ENCODE measurements around the gene KRT34. TPM values are rescaled to one million over a fixed set of nuclear protein-coding genes. Genes with fewer than 3 reads are reported as not detected.
"Not testable (repeated sequence)": the region's sequence is repeated elsewhere in the genome, so short reads cannot be mapped to it uniquely, and the experiment has no call there.

KRT34 gene
- total RNA-seq, 4 donors from 2014 or later: not detected

DNA sequence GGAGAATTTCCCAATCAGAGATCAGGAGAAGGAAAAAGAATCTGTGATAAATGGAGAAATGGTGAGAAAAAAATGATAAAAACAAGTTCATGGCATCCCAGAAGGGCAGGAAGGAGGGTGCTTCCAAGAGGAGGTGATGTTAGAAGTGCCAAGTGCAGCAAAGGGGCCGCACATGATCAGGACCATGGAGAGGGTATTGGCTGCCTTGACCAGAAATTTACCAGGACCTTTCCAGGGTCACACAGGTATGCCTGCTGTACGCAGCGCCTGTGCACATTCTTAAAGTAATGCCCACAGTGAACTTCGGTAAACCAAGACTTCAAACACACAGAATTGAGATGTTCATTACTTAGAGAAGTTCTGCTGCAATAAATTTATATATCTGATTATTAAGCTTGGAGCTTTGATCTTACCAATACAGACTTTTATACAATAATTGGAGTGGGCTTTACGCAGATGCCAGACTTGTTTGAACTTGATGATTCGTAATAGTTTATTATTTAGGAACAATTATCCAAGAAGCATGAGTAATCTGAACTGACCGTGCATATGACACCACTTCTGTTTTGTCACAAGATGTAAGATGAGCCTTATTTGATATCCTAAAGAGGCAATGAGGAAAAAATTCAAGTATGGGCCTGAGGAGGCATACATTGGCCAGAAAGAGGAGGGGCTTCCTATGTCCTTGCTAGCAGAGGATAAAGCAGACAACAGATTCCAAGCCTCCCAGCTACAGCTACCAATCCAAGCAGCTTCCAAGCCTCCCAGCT, 29.3 kb downstream of the KRT34 start:
- TF ChIP-seq, protein P1, sequence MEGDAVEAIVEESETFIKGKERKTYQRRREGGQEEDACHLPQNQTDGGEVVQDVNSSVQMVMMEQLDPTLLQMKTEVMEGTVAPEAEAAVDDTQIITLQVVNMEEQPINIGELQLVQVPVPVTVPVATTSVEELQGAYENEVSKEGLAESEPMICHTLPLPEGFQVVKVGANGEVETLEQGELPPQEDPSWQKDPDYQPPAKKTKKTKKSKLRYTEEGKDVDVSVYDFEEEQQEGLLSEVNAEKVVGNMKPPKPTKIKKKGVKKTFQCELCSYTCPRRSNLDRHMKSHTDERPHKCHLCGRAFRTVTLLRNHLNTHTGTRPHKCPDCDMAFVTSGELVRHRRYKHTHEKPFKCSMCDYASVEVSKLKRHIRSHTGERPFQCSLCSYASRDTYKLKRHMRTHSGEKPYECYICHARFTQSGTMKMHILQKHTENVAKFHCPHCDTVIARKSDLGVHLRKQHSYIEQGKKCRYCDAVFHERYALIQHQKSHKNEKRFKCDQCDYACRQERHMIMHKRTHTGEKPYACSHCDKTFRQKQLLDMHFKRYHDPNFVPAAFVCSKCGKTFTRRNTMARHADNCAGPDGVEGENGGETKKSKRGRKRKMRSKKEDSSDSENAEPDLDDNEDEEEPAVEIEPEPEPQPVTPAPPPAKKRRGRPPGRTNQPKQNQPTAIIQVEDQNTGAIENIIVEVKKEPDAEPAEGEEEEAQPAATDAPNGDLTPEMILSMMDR (IDR thresholded peaks at IDR 0.05): no peak
- TF ChIP-seq POLR2A (IDR thresholded peaks at IDR 0.05): no peak
- Histone ChIP-seq H3K4me1 (no peaks in the 10 kb centered on the region), H3K4me3 (no peak overlapping the region), H3K36me3 (no peaks in the 10 kb centered on the region), H3K27ac (no peak overlapping the region), H3K27me3 (no peaks in the 10 kb centered on the region), H3K9me3 (no peaks in the 10 kb centered on the region)
- DNase-seq: no peak

DNA sequence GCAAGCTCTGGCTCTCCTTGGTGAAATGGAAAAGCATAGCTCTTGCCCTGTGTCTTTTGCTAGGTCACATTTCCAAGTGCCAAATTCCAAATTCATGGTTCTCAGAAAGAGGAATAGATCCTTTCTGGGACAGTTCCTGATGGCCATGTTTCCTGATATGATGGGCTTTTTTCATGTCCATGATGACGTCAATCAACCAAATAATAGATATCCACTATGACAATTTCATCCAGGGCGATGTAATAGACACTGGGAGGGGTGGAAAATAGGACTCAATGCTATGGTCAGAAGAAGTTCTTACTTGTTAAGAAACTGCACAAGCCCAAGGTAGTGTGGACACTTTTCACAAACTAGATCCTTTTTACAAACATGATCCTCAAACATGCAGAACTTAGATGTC, 30.9 kb downstream of the KRT34 start:
- DNase-seq: no peak
- H3K27ac ChIP-seq: no peak overlapping the region
- H3K4me3 ChIP-seq: no peak overlapping the region
- H3K36me3 ChIP-seq: no peaks in the 10 kb centered on the region
- no peaks in the 10 kb centered on the region for H3K4me1 ChIP-seq
- TF ChIP-seq POLR2A (IDR thresholded peaks at IDR 0.05): no peak
- TF ChIP-seq, protein P1 (IDR thresholded peaks at IDR 0.05): no peak
- H3K27me3 ChIP-seq: no peaks in the 10 kb centered on the region
- H3K9me3 ChIP-seq: no peaks in the 10 kb centered on the region

DNA sequence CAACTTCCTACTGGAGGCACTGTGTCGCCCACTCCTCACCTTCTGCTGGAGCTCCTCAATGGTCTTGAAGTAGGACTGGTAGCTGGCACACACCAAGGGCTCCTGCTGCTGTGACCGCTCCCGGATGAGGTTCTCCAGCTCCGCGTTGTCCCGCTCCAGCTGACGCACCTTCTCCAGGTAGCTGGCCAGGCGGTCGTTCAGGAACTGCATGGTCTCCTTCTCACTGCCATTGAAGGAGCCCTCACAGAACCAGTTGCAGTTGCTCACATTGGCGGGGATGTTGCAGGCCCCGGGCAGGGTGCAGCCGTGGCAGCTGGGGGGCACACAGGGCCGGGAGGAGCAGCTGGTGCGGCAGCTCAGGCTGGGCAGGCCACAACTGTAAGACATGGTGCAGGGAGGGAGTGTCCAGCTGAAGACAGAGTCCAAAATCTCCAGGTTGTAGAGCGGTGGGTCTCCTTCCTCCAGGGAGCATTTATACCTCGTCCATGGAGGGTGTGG, 31.7 kb downstream of the KRT34 start, which contains the start of gene KRT33A:
KRT33A (minus strand) TSS at position 448 of the 498 bp plus-strand sequence; CDS start at position 387, 61 bp downstream.
- H3K4me3 ChIP-seq, DNase-seq: not testable (repeated sequence)

DNA sequence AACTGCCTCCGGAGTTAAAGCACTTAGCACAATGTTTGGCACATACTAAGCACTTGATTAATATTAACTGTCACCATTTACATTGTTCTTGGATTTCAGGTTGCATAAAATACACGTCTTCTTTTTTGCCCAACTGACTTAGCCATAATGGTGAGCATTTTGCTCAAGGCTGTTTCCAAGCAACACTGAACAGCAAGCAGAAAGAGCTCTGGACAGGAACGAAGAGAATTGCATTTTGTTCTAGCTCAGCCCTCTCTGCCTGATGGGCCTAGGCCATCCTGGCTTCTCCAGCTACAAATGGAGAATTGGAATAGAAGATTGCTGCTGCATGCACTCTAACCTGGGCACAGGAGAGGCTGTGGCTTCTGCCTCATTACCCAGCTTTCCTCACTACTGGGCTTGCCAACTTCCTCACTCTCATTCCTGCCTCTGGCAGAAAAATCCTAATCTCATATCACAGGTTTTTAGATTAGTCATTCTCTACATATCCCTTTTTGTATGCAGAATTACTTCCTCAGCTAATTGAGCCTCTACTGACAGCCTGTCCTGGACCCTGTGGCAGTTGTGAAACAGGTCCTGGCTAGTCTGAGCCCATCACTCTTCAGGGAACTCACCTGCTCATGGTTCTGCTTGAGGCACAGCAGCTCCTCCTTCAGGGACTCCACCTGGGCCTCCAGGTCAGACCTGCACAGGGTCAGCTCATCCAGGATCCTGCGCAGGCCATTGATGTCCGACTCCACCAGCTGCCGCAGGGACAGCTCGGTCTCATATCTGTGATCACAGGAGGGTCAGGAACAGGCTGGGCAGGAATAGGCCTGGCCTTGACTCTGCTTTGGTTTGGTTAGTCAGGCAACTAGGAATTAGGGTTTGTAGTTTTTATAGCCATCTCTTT, 34.0 kb downstream of the KRT34 start:
- no peak overlapping the region for H3K27ac ChIP-seq
- no peaks in the 10 kb centered on the region for H3K27me3 ChIP-seq
- H3K9me3 ChIP-seq: no peaks in the 10 kb centered on the region
- no peaks in the 10 kb centered on the region for H3K4me1 ChIP-seq
- DNase-seq: no peak
- H3K4me3 ChIP-seq: no peak overlapping the region
- H3K36me3 ChIP-seq: no peaks in the 10 kb centered on the region
- TF ChIP-seq, protein P1 (IDR thresholded peaks at IDR 0.05): no peak
- no peak for TF ChIP-seq POLR2A (IDR thresholded peaks at IDR 0.05)

More for the DNA sequence above, 31.7 kb downstream of the KRT34 start, which contains the start of gene KRT33A:
- H3K9me3 ChIP-seq, H3K27ac ChIP-seq, H3K4me1 ChIP-seq, H3K36me3 ChIP-seq, H3K27me3 ChIP-seq: not testable (repeated sequence)

DNA sequence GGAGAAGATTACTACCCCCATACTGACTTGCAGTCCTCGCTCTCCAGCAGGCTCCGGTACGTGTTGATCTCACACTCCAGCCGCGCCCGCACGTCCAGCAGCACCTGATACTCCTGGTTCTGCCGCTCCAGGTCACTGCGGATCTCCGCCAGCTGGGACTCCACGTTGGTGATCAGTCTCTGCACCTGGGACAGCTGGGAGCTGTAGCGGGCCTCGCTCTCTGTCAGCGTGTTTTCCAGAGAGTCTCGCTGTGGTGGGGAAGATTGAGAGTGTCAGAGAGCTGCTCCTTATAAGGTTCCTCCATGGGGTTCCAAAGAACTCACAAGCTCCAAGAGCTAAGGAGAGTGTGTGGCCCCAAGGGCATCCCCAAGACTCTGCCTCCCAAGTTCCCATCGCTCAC, 35.7 kb downstream of the KRT34 start:
- not testable (repeated sequence) for H3K27me3 ChIP-seq, H3K27ac ChIP-seq, DNase-seq, H3K36me3 ChIP-seq, H3K9me3 ChIP-seq, H3K4me1 ChIP-seq, H3K4me3 ChIP-seq

DNA sequence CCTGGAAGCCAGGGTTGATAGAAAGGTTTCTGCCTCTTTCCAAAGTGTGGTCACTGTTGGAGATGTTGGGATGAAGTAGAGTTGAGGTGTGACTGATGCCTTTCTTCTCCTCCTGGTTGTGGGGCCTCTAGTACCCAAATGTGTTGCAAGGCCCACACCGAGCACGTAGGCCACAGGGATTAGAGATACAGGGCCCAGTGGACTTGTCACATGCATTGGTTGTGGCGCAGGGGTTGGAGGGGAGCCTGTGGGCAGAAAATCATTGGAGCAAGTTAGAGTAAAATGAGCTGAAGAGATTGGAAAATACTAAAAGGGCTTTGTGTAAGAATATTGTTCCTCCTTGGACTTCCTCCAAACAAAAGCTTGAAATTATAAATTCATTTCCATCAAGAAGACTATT, 36.1 kb downstream of the KRT34 start:
- TF ChIP-seq, protein P1 (IDR thresholded peaks at IDR 0.05): no peak
- TF ChIP-seq POLR2A (IDR thresholded peaks at IDR 0.05): no peak
- H3K4me3 ChIP-seq: no peak overlapping the region
- no peaks in the 10 kb centered on the region for H3K36me3 ChIP-seq
- DNase-seq: no peak
- H3K27me3 ChIP-seq: no peaks in the 10 kb centered on the region
- H3K4me1 ChIP-seq: no peaks in the 10 kb centered on the region
- no peak overlapping the region for H3K27ac ChIP-seq
- H3K9me3 ChIP-seq: no peaks in the 10 kb centered on the region
